ENCODE measurements around the gene ABHD6. TPM values are rescaled to one million over a fixed set of nuclear protein-coding genes. Genes with fewer than 3 reads are reported as not detected.
"Not testable (repeated sequence)": the region's sequence is repeated elsewhere in the genome, so short reads cannot be mapped to it uniquely, and the experiment has no call there.

Gene ABHD6
- total RNA-seq = 1 to 10 TPM; 7.6 to 8.6 TPM

- ChIA-PET CTCF (interaction anchor here (0.6 to 2.0 kb wide), 4 partner anchors 50 to 230 kb away, joined by 3 to 7 read pairs (median 4); partner anchors contain the start of genes FLNB, HTD2 and RPP14), POLR2A (interaction anchor here (0.7 to 0.9 kb wide), 2 partner anchors 44 to 69 kb away, joined by 3 to 6 read pairs; partner anchors contain the start of genes HTD2 and RPP14)
These were observed at the start of gene ABHD6 for GRCh38 chr3:58237238-58237940. ABHD6 (plus strand) TSS chr3:58237792; CDS start chr3:58256587, 18,795 bp downstream.

- ChIA-PET POLR2A (no interaction called here), CTCF (interaction anchor here (0.5 to 6.2 kb wide), 18 partner anchors 8 to 225 kb away, joined by 3 to 54 read pairs (median 4); partner anchors contain the start of genes ABHD6, HTD2 and RPP14)
These were observed 49.4 kb upstream of the ABHD6 start for GRCh38 chr3:58188173-58188564.

GRCh38 chr3:58188921-58189451, 48.6 kb upstream of the ABHD6 start:
- ChIA-PET CTCF (interaction anchor here (0.8 to 6.2 kb wide), 9 partner anchors 11 to 118 kb away, joined by 3 to 54 read pairs (median 6); partner anchors contain the start of genes HTD2 and RPP14), POLR2A (no interaction called here)

- ChIA-PET POLR2A (no interaction called here), CTCF (interaction anchor here (0.7 to 6.2 kb wide), 6 partner anchors 11 to 147 kb away, joined by 3 to 54 read pairs (median 5); no protein-coding TSS in a partner anchor)
These were observed 47.9 kb upstream of the ABHD6 start for GRCh38 chr3:58189691-58190090.

GRCh38 chr3:58190291-58190690, 47.3 kb upstream of the ABHD6 start:
- POLR2A ChIA-PET = no interaction called here
- CTCF ChIA-PET = interaction anchor here (0.7 to 6.2 kb wide), 3 partner anchors 12 to 148 kb away, joined by 3 to 54 read pairs (median 24); no protein-coding TSS in a partner anchor

- CTCF ChIA-PET = interaction anchor here (4.0 to 6.2 kb wide), 2 partner anchors 13 to 28 kb away, joined by 24 to 54 read pairs; no protein-coding TSS in a partner anchor
- POLR2A ChIA-PET = no interaction called here
These were observed 46.7 kb upstream of the ABHD6 start for GRCh38 chr3:58190882-58191281.

- CTCF ChIA-PET = interaction anchor here (4.0 to 6.2 kb wide), 2 partner anchors 13 to 27 kb away, joined by 24 to 54 read pairs; no protein-coding TSS in a partner anchor
These were observed 46.1 kb upstream of the ABHD6 start for GRCh38 chr3:58191361-58191991.

GRCh38 chr3:58192069-58192468, 45.5 kb upstream of the ABHD6 start:
- POLR2A ChIA-PET = no interaction called here
- CTCF ChIA-PET = no interaction called here

More at GRCh38 chr3:58191361-58191991, 46.1 kb upstream of the ABHD6 start:
- POLR2A ChIA-PET = no interaction called here

GRCh38 chr3:58193682-58194407, 43.7 kb upstream of the ABHD6 start:
- CTCF ChIA-PET = interaction anchor here (0.9 kb wide), 1 partner anchor 24 kb away, joined by 3 read pairs; no protein-coding TSS in a partner anchor
- POLR2A ChIA-PET = no interaction called here

- ChIA-PET POLR2A (no interaction called here), CTCF (interaction anchor here (0.9 kb wide), 1 partner anchor 110 kb away, joined by 3 read pairs; no protein-coding TSS in a partner anchor)
These were observed 40.0 kb upstream of the ABHD6 start for GRCh38 chr3:58197588-58197987.

GRCh38 chr3:58198362-58198761, 39.2 kb upstream of the ABHD6 start:
- CTCF ChIA-PET = no interaction called here
- POLR2A ChIA-PET = no interaction called here

GRCh38 chr3:58198804-58199203, 38.8 kb upstream of the ABHD6 start:
- ChIA-PET CTCF (no interaction called here), POLR2A (no interaction called here)

- CTCF ChIA-PET = interaction anchor here (1.5 kb wide), 1 partner anchor 14 kb away, joined by 3 read pairs; no protein-coding TSS in a partner anchor
- POLR2A ChIA-PET = no interaction called here
These were observed 37.4 kb upstream of the ABHD6 start for GRCh38 chr3:58200121-58200709.

- ChIA-PET POLR2A (no interaction called here), CTCF (interaction anchor here (0.7 to 1.5 kb wide), 3 partner anchors 14 to 192 kb away, joined by 3 read pairs; partner anchors contain the start of gene FLNB)
These were observed 36.7 kb upstream of the ABHD6 start for GRCh38 chr3:58200846-58201355.

GRCh38 chr3:58201451-58201850, 36.1 kb upstream of the ABHD6 start:
- CTCF ChIA-PET = interaction anchor here (0.7 to 1.5 kb wide), 3 partner anchors 15 to 193 kb away, joined by 3 read pairs; partner anchors contain the start of gene FLNB
- POLR2A ChIA-PET = not testable (repeated sequence)

GRCh38 chr3:58202917-58203360, 34.7 kb upstream of the ABHD6 start:
- ChIA-PET POLR2A (no interaction called here), CTCF (interaction anchor here (0.8 to 1.5 kb wide), 3 partner anchors 13 to 26 kb away, joined by 3 read pairs; no protein-coding TSS in a partner anchor)

- CTCF ChIA-PET = interaction anchor here (1.5 kb wide), 1 partner anchor 26 kb away, joined by 3 read pairs; no protein-coding TSS in a partner anchor
- POLR2A ChIA-PET = no interaction called here
These were observed 34.1 kb upstream of the ABHD6 start for GRCh38 chr3:58203541-58203940.

- ChIA-PET CTCF (interaction anchor here (2.0 kb wide), 1 partner anchor 16 kb away, joined by 6 read pairs; no protein-coding TSS in a partner anchor), POLR2A (no interaction called here)
These were observed 32.9 kb upstream of the ABHD6 start for GRCh38 chr3:58204720-58205119.

All from activated CD8-positive, alpha-beta memory T cell treated with anti-CD3 and anti-CD28 coated beads for 36 hours (primary cell).